HG03066 (cell line): ENCODE measurements around the gene BBS1.
"Not testable (repeated sequence)": the region's sequence is repeated elsewhere in the genome, so short reads cannot be mapped to it uniquely, and the experiment has no call there.

Experiments
- ATAC-seq: cut with Tn5 transposase; IDR thresholded peaks from one replicate; pipeline ENCODE4 v1.9.1; 2021; ENCODE audit warnings: low read depth; ENCODE audit not compliant: unreplicated experiment

The BBS1 gene

GRCh38 chr11:66569076-66569475, 58.6 kb downstream of the BBS1 start:
- ATAC-seq: no peak

- no peak for ATAC-seq
These were observed 59.8 kb downstream of the BBS1 start for GRCh38 chr11:66570079-66570849.

GRCh38 chr11:66570850-66571180, 60.4 kb downstream of the BBS1 start:
- no peak for ATAC-seq

- ATAC-seq: no peak
These were observed 68.7 kb downstream of the BBS1 start for GRCh38 chr11:66579017-66579606.

DNA sequence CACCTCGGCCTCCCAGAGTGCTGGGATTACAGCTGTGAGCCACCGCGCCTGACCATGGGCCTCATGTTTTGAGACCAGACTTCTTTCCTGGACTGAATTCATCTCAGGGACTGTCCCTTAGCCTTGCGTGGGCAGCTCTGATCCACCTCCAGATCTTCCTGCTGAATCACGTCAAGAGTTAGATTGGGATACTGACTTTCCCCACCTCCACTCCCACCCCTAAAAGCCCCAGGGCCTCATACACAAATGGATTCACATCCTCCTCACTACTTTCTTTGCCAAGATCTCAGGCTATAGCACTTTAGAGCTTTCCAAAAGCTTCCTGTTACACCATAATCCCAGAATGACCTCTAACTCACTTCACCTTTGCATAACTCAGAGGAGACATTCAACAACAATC, 70.4 kb downstream of the BBS1 start:
- ATAC-seq: no peak

- ATAC-seq: no peak
These were observed 70.8 kb downstream of the BBS1 start for GRCh38 chr11:66581261-66581660.

GRCh38 chr11:66582565-66583147, 72.2 kb downstream of the BBS1 start:
- ATAC-seq: not testable (repeated sequence)
